A549 (cell line): Measurements from ENCODE around the gene MED27.

Experiments used
- NFE2L2 ChIP-seq: fragments of 150-350 bp; conservative IDR thresholded peaks from 2 replicates; pipeline ENCODE4 v1.6.1; 2014; ENCODE audit warnings: low read length
- TF ChIP-seq, protein P1 (sequence below): fragments of >200 bp; sonication (Bioruptor Twin); formaldehyde crosslinking; IDR thresholded peaks from 3 replicates; pipeline ENCODE4 v1.5.1; 2016

DNA sequence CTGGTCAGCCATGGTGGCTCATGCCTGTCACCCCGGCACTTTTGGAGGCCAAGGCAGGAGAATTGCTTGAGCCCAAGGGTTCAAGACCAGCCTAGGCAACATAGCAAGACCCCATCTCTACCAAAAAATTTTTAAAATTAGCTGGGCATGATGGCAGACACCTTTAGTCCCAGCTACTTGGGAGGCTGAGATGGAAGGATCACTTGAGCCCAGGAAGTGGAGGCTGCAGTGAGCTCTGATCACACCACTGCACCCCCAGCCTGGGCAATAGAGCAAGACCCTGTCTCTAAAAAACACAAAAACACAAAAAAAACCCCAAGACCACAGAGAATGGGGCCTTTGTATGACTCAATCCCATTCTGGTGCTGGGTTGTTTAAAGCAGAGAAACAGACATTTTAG is 44.0 kb downstream of the MED27 start:
- TF ChIP-seq, protein P1, sequence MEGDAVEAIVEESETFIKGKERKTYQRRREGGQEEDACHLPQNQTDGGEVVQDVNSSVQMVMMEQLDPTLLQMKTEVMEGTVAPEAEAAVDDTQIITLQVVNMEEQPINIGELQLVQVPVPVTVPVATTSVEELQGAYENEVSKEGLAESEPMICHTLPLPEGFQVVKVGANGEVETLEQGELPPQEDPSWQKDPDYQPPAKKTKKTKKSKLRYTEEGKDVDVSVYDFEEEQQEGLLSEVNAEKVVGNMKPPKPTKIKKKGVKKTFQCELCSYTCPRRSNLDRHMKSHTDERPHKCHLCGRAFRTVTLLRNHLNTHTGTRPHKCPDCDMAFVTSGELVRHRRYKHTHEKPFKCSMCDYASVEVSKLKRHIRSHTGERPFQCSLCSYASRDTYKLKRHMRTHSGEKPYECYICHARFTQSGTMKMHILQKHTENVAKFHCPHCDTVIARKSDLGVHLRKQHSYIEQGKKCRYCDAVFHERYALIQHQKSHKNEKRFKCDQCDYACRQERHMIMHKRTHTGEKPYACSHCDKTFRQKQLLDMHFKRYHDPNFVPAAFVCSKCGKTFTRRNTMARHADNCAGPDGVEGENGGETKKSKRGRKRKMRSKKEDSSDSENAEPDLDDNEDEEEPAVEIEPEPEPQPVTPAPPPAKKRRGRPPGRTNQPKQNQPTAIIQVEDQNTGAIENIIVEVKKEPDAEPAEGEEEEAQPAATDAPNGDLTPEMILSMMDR: no peak
- TF ChIP-seq NFE2L2: no peak
